ENCODE results near the gene MAPK8IP1. TPM values are rescaled to one million over a fixed set of nuclear protein-coding genes. Genes with fewer than 3 reads are reported as not detected.

Gene MAPK8IP1
- polyA plus RNA-seq, 5 donors: 4.1 to 13.7 (median 5.5) TPM

GRCh38 chr11:45907911-45908370, 22.5 kb downstream of the MAPK8IP1 start:
- no peak for DNase-seq

GRCh38 chr11:45909594-45910475, 24.4 kb downstream of the MAPK8IP1 start:
- no peak for DNase-seq

- DNase-seq: no peak
Observed at GRCh38 chr11:45910623-45911022, 25.2 kb downstream of the MAPK8IP1 start.

- no peak for DNase-seq
Observed at GRCh38 chr11:45913514-45913913, 28.1 kb downstream of the MAPK8IP1 start.

GRCh38 chr11:45913942-45914635, 28.6 kb downstream of the MAPK8IP1 start:
- no peak for DNase-seq

GRCh38 chr11:45915446-45915845, 30.0 kb downstream of the MAPK8IP1 start:
- no peak for DNase-seq

GRCh38 chr11:45917286-45917622, 31.8 kb downstream of the MAPK8IP1 start:
- no peak for DNase-seq

- peak; percentile 99 for DNase-seq
Observed at GRCh38 chr11:45917623-45918330, 32.3 kb downstream of the MAPK8IP1 start, which contains the start of gene PEX16. Gene PEX16 (minus strand): TSS chr11:45917877. CDS start chr11:45917811, 66 bp downstream.

- peak in 1 of 2 donors; percentile 28 for DNase-seq
Observed at GRCh38 chr11:45918331-45918941, 33.0 kb downstream of the MAPK8IP1 start.

- DNase-seq: no peak
Observed at GRCh38 chr11:45918962-45919675, 33.7 kb downstream of the MAPK8IP1 start.

- no peak for DNase-seq
Observed at GRCh38 chr11:45919806-45920530, 34.5 kb downstream of the MAPK8IP1 start.

- DNase-seq: no peak
Observed at GRCh38 chr11:45920531-45921477, 35.4 kb downstream of the MAPK8IP1 start.

- DNase-seq: peak; percentile 59 to 76
Observed at GRCh38 chr11:45921561-45922424, 36.3 kb downstream of the MAPK8IP1 start.

- DNase-seq: peak in 1 of 2 donors; percentile 36
Observed at GRCh38 chr11:45922425-45923082, 37.1 kb downstream of the MAPK8IP1 start, which contains the start of gene LARGE2. Gene LARGE2 (plus strand): TSS chr11:45922656. CDS start chr11:45922883, 227 bp downstream.

- no peak for DNase-seq
Observed at GRCh38 chr11:45924036-45924915, 38.8 kb downstream of the MAPK8IP1 start.

- no peak for DNase-seq
Observed at GRCh38 chr11:45924927-45925326, 39.5 kb downstream of the MAPK8IP1 start.

Measured in right lung (tissue), 5 donors.